Mesenchymal stem cell (in vitro differentiated cells and primary cell): ENCODE data around the gene ARHGAP19.

Experiments used
- DNase-seq: peaks from one replicate; pipeline ENCODE4 v3.0.0-alpha.2; 2013
- H2AFZ ChIP-seq: one replicate; pipeline ENCODE4 v1.6.1; 2013; ENCODE audit warnings: low read depth, mild to moderate bottlenecking, control low read depth, inconsistent platforms, low read length, moderate library complexity
- H2AK5ac ChIP-seq: 2 replicates; pipeline ENCODE4 v1.6.1; 2013; ENCODE audit warnings: low read length, moderate library complexity, mild to moderate bottlenecking, inconsistent platforms; ENCODE audit not compliant: severe bottlenecking
- H2BK120ac ChIP-seq: one replicate; pipeline ENCODE4 v1.6.1; 2013; ENCODE audit warnings: low read depth, mild to moderate bottlenecking, inconsistent platforms, low read length, moderate library complexity
- H2BK12ac ChIP-seq, 2 experiments: one replicate each; pipeline ENCODE4 v1.6.1; 2013; ENCODE audit warnings: inconsistent platforms in 2 of 2, low read length in 2 of 2, mild to moderate bottlenecking in 2 of 2, moderate library complexity in 2 of 2, control low read depth in 1 of 2
- H2BK15ac ChIP-seq: one replicate; pipeline ENCODE4 v1.6.1; 2013; ENCODE audit warnings: mild to moderate bottlenecking, low read depth, inconsistent platforms; ENCODE audit not compliant: poor library complexity, severe bottlenecking
- H2BK5ac ChIP-seq: 2 replicates; pipeline ENCODE4 v1.6.1; 2013; ENCODE audit warnings: low read depth, mild to moderate bottlenecking, low read length, control low read depth, inconsistent platforms; ENCODE audit not compliant: poor library complexity, severe bottlenecking
- H3K14ac ChIP-seq, 2 experiments: one replicate each; pipeline ENCODE4 v1.6.1; 2013; ENCODE audit warnings: inconsistent platforms in 2 of 2, low read length in 2 of 2, control low read depth in 1 of 2, mild to moderate bottlenecking in 1 of 2, moderate library complexity in 1 of 2
- H3K18ac ChIP-seq, 2 experiments: one replicate each; pipeline ENCODE4 v1.6.1; 2013; ENCODE audit warnings: inconsistent platforms in 2 of 2, low read length in 2 of 2, control low read depth in 1 of 2, low read depth in 1 of 2, mild to moderate bottlenecking in 1 of 2
- H3K23ac ChIP-seq, 2 experiments: one replicate each; pipeline ENCODE4 v1.6.1; 2013; ENCODE audit warnings: inconsistent platforms in 2 of 2, low read length in 2 of 2, mild to moderate bottlenecking in 2 of 2, moderate library complexity in 2 of 2, control low read depth in 1 of 2
- H3K27ac ChIP-seq: 2 replicates; pipeline ENCODE4 v1.5.1; 2013; ENCODE audit warnings: mild to moderate bottlenecking, moderate library complexity, low read length, control low read depth, inconsistent platforms; ENCODE audit not compliant: poor library complexity, severe bottlenecking
- H3K27me3 ChIP-seq, 2 experiments: 2 replicates each; pipeline versions ENCODE4 v1.6.1 to v1.7.0; 2013; ENCODE audit warnings: low read length in 2 of 2, mild to moderate bottlenecking in 2 of 2, moderate library complexity in 2 of 2, control low read depth in 1 of 2, inconsistent platforms in 1 of 2; ENCODE audit not compliant: control insufficient read depth in 1 of 2, insufficient read depth in 1 of 2
- H3K36me3 ChIP-seq, 2 experiments: 2 replicates each; pipeline versions ENCODE4 v1.6.1 to v1.7.0; 2013; ENCODE audit warnings: low read length in 2 of 2, control low read depth in 1 of 2, inconsistent platforms in 1 of 2, low read depth in 1 of 2, mild to moderate bottlenecking in 1 of 2; ENCODE audit not compliant: insufficient read depth in 2 of 2, control insufficient read depth in 1 of 2
- H3K4ac ChIP-seq, 2 experiments: one replicate each; pipeline ENCODE4 v1.6.1; 2013; ENCODE audit warnings: inconsistent platforms in 2 of 2, low read length in 2 of 2, mild to moderate bottlenecking in 2 of 2, moderate library complexity in 2 of 2, control low read depth in 1 of 2, low read depth in 1 of 2
- H3K4me1 ChIP-seq: 2 replicates; pipeline ENCODE4 v1.6.1; 2013; ENCODE audit warnings: low read depth, low read length, control low read depth; ENCODE audit not compliant: control insufficient read depth, insufficient read depth
- H3K4me2 ChIP-seq: 2 replicates; pipeline ENCODE4 v1.6.1; 2013; ENCODE audit warnings: low read length, mild to moderate bottlenecking, inconsistent platforms; ENCODE audit not compliant: poor library complexity, severe bottlenecking
- H3K4me3 ChIP-seq, 2 experiments: 2 replicates each; pipeline versions ENCODE4 v1.5.1 to v1.7.0; 2013; ENCODE audit warnings: low read length in 2 of 2, mild to moderate bottlenecking in 2 of 2, control low read depth in 1 of 2, low read depth in 1 of 2; ENCODE audit not compliant: insufficient read depth in 1 of 2
- H3K79me1 ChIP-seq: replicated peaks from 2 replicates; pipeline ENCODE4 v1.6.1; 2013; ENCODE audit warnings: mild to moderate bottlenecking, control low read depth, low read length, inconsistent platforms; ENCODE audit not compliant: poor library complexity, severe bottlenecking
- H3K9ac ChIP-seq: 2 replicates; pipeline ENCODE4 v1.7.0; 2013; ENCODE audit warnings: mild to moderate bottlenecking, low read length, moderate library complexity
- H3K9me3 ChIP-seq: 2 replicates; pipeline ENCODE4 v1.7.0; 2013; ENCODE audit warnings: mild to moderate bottlenecking, low read length; ENCODE audit not compliant: control insufficient read depth
- H4K8ac ChIP-seq: one replicate; pipeline ENCODE4 v1.6.1; 2013; ENCODE audit warnings: inconsistent platforms, mild to moderate bottlenecking, low read length, moderate library complexity
- H4K91ac ChIP-seq: one replicate; pipeline ENCODE4 v1.6.1; 2013; ENCODE audit warnings: mild to moderate bottlenecking, low read length, inconsistent platforms
- WGBS: methylation state at CpG from one replicate; pipeline ENCODE4 v1.1.7; 2013; ENCODE audit warnings: mixed read lengths; 5-methylcytosine and 5-hydroxymethylcytosine counted together

ARHGAP19 gene

GRCh38 chr10:97234400-97234799, 58.0 kb downstream of the ARHGAP19 start:
- H3K18ac ChIP-seq, result no peak overlapping the region
- peaks cover 2% of the 10 kb centered on the region for H3K4me1 ChIP-seq
- H3K4me3 ChIP-seq, result no peak overlapping the region
- no peak overlapping the region for H2AFZ ChIP-seq
- no peak overlapping the region for H2AK5ac ChIP-seq
- H2BK120ac ChIP-seq, result no peak overlapping the region
- H3K36me3 ChIP-seq, result peaks cover 0 to 3% of the 10 kb centered on the region in 2 experiments
- no peak overlapping the region for H4K91ac ChIP-seq
- no peak overlapping the region for H3K27ac ChIP-seq
- no peak overlapping the region for H3K9ac ChIP-seq
- no peak overlapping the region for H2BK12ac ChIP-seq
- H3K4ac ChIP-seq, result no peak overlapping the region
- H3K14ac ChIP-seq, result no peak overlapping the region
- H3K23ac ChIP-seq, result no peak overlapping the region
- DNase-seq, result peak; percentile 47
- H2BK5ac ChIP-seq, result no peak overlapping the region
- no peak overlapping the region for H3K4me2 ChIP-seq
- no peaks in the 10 kb centered on the region for H3K9me3 ChIP-seq
- no peaks in the 10 kb centered on the region for H3K79me1 ChIP-seq
- H4K8ac ChIP-seq, result no peak overlapping the region
- H3K27me3 ChIP-seq, result no peaks in the 10 kb centered on the region
- no peak overlapping the region for H2BK15ac ChIP-seq
- WGBS, result no CpG with 5 or more reads among the region's 1 CpG

GRCh38 chr10:97230146-97230545, 62.3 kb downstream of the ARHGAP19 start:
- H2BK120ac ChIP-seq, result no peak overlapping the region
- no peak overlapping the region for H4K8ac ChIP-seq
- no peak overlapping the region for H2AFZ ChIP-seq
- H4K91ac ChIP-seq, result no peak overlapping the region
- DNase-seq, result no peak
- no peak overlapping the region for H3K27ac ChIP-seq
- H3K4me1 ChIP-seq, result no peaks in the 10 kb centered on the region
- H3K4ac ChIP-seq, result no peak overlapping the region
- no peak overlapping the region for H2BK12ac ChIP-seq
- peaks cover 0 to 10% of the 10 kb centered on the region in 2 experiments for H3K36me3 ChIP-seq
- no peak overlapping the region for H3K4me2 ChIP-seq
- WGBS, result no CpG with 5 or more reads among the region's 1 CpG
- H2BK5ac ChIP-seq, result no peak overlapping the region
- no peaks in the 10 kb centered on the region for H3K79me1 ChIP-seq
- no peak overlapping the region for H3K18ac ChIP-seq
- H3K4me3 ChIP-seq, result no peak overlapping the region
- no peak overlapping the region for H2AK5ac ChIP-seq
- H3K9ac ChIP-seq, result peak overlapping the region; percentile 64
- H3K14ac ChIP-seq, result no peak overlapping the region
- no peak overlapping the region for H2BK15ac ChIP-seq
- no peaks in the 10 kb centered on the region for H3K27me3 ChIP-seq
- H3K23ac ChIP-seq, result no peak overlapping the region
- no peaks in the 10 kb centered on the region for H3K9me3 ChIP-seq

- WGBS, result 95% methylated on average over 1 of the region's 1 CpG
- Histone ChIP-seq H3K4me2 (no peak overlapping the region), H4K91ac (no peak overlapping the region), H3K4ac (no peak overlapping the region), H2BK5ac (no peak overlapping the region), H2AFZ (no peak overlapping the region), H2BK15ac (no peak overlapping the region), H3K9ac (peak overlapping the region; percentile 64), H3K79me1 (no peaks in the 10 kb centered on the region), H3K18ac (no peak overlapping the region), H3K4me1 (no peaks in the 10 kb centered on the region), H3K36me3 (peaks cover 3 to 10% of the 10 kb centered on the region in 2 experiments), H2AK5ac (no peak overlapping the region), H3K27me3 (no peaks in the 10 kb centered on the region), H3K9me3 (no peaks in the 10 kb centered on the region), H2BK12ac (no peak overlapping the region), H3K14ac (no peak overlapping the region), H4K8ac (no peak overlapping the region), H3K23ac (no peak overlapping the region), H3K27ac (no peak overlapping the region), H2BK120ac (no peak overlapping the region), H3K4me3 (no peak overlapping the region)
- DNase-seq, result peak; percentile 11
Measured at GRCh38 chr10:97229322-97230015, 63.0 kb downstream of the ARHGAP19 start.

GRCh38 chr10:97228775-97229157, 63.7 kb downstream of the ARHGAP19 start:
- Histone ChIP-seq H4K8ac (no peak overlapping the region), H3K36me3 (peaks cover 3 to 10% of the 10 kb centered on the region in 2 experiments), H3K27ac (no peak overlapping the region), H2BK120ac (no peak overlapping the region), H3K4me2 (no peak overlapping the region), H2BK12ac (no peak overlapping the region), H2AFZ (no peak overlapping the region), H3K14ac (no peak overlapping the region), H4K91ac (no peak overlapping the region), H3K9me3 (no peaks in the 10 kb centered on the region), H3K4me1 (no peaks in the 10 kb centered on the region), H2AK5ac (no peak overlapping the region), H3K79me1 (no peaks in the 10 kb centered on the region), H2BK5ac (no peak overlapping the region), H3K27me3 (no peaks in the 10 kb centered on the region), H3K23ac (no peak overlapping the region), H3K4ac (no peak overlapping the region), H3K9ac (peak overlapping the region; percentile 64), H3K18ac (no peak overlapping the region), H2BK15ac (no peak overlapping the region), H3K4me3 (no peak overlapping the region)
- no peak for DNase-seq
- WGBS, result 94% methylated on average over 1 of the region's 1 CpG
